IMR-90 (cell line): Measurements from ENCODE around the gene TMEM63C. TPM values are rescaled to one million over a fixed set of nuclear protein-coding genes. Genes with fewer than 3 reads are reported as not detected.

Source experiments
- ATAC-seq: fragments of 200-7000 bp; cut with Tn5 transposase; 2 replicates; pipeline ENCODE4 v1.9.1; 2020; ENCODE audit warnings: low read depth, mild to moderate bottlenecking, moderate library complexity
- BruUV-seq: library from RNA; stranded (reverse); fragments of 400-500 nt; replicated peaks from 2 replicates; lab custom pipeline; 2021; lab: Mats Ljungman, UMichigan
- CTCF ChIA-PET: fragments of 300-600 bp; formaldehyde crosslinking; extraction: SDS; loops from one replicate; lab custom pipeline; 2021; ENCODE audit warnings: antibody characterized with exemption; lab: Yijun Ruan, JAX
- POLR2A ChIA-PET: fragments of 300-600 bp; sonication (Branson Sonifier 250); formaldehyde crosslinking; loops from one replicate; lab custom pipeline; 2022; ENCODE audit warnings: antibody characterized with exemption; ENCODE audit not compliant: unreplicated experiment; lab: Charles Lee
- DNase-seq: peaks from one replicate; pipeline ENCODE4 v3.0.0; 2013
- H2AFZ ChIP-seq: replicated peaks from 2 replicates; pipeline ENCODE3; 2013; ENCODE audit warnings: low read length, mild to moderate bottlenecking; ENCODE audit not compliant: poor library complexity
- H2AK5ac ChIP-seq: 2 replicates; pipeline ENCODE4 v1.6.1; 2013; ENCODE audit warnings: low read depth, low read length, inconsistent platforms
- H2AK9ac ChIP-seq: replicated peaks from 2 replicates; pipeline ENCODE3; 2013; ENCODE audit warnings: mild to moderate bottlenecking, low read depth, low read length, moderate library complexity; ENCODE audit not compliant: poor library complexity
- H2BK120ac ChIP-seq: 2 replicates; pipeline ENCODE4 v1.6.1; 2013; ENCODE audit warnings: low read depth, low read length, inconsistent platforms
- H2BK15ac ChIP-seq: 3 replicates; pipeline ENCODE4 v1.6.1; 2013; ENCODE audit warnings: low read depth, low read length, inconsistent platforms
- H2BK20ac ChIP-seq: 2 replicates; pipeline ENCODE4 v1.6.1; 2013; ENCODE audit warnings: low read depth, mild to moderate bottlenecking, inconsistent platforms, low read length, moderate library complexity
- H2BK5ac ChIP-seq: 2 replicates; pipeline ENCODE4 v1.6.1; 2013; ENCODE audit warnings: mild to moderate bottlenecking, low read depth, low read length, inconsistent platforms; ENCODE audit not compliant: poor library complexity, severe bottlenecking
- H3K14ac ChIP-seq: replicated peaks from 2 replicates; pipeline ENCODE4 v1.6.1; 2013; ENCODE audit warnings: low read depth, low read length, inconsistent platforms
- H3K18ac ChIP-seq: 2 replicates; pipeline ENCODE4 v1.6.1; 2013; ENCODE audit warnings: low read depth, low read length, control low read depth
- H3K23ac ChIP-seq: 2 replicates; pipeline ENCODE4 v1.6.1; 2013; ENCODE audit warnings: low read depth, low read length, inconsistent platforms
- H3K27ac ChIP-seq: 2 replicates; pipeline ENCODE4 v1.5.1; 2013; ENCODE audit warnings: mild to moderate bottlenecking, control low read depth, low read length; ENCODE audit not compliant: insufficient read depth
- H3K27me3 ChIP-seq: 2 replicates; pipeline ENCODE4 v1.6.1; 2013; ENCODE audit warnings: low read length; ENCODE audit not compliant: control insufficient read depth, insufficient read depth
- H3K36me3 ChIP-seq: 2 replicates; pipeline ENCODE4 v1.6.1; 2013; ENCODE audit warnings: low read length, mixed read lengths; ENCODE audit not compliant: control insufficient read depth, insufficient read depth
- H3K4ac ChIP-seq: 2 replicates; pipeline ENCODE4 v1.6.1; 2013; ENCODE audit warnings: low read depth, low read length, inconsistent platforms
- H3K4me1 ChIP-seq: 2 replicates; pipeline ENCODE4 v1.6.1; 2013; ENCODE audit warnings: low read length, mixed read lengths; ENCODE audit not compliant: control insufficient read depth, insufficient read depth
- H3K4me2 ChIP-seq: 2 replicates; pipeline ENCODE4 v1.6.1; 2013; ENCODE audit warnings: low read depth, mild to moderate bottlenecking, control low read depth, low read length, moderate library complexity
- H3K4me3 ChIP-seq: 2 replicates; pipeline ENCODE4 v1.5.1; 2013; ENCODE audit warnings: low read depth, mild to moderate bottlenecking, control low read depth, low read length, moderate library complexity; ENCODE audit not compliant: insufficient read depth
- H3K56ac ChIP-seq: 2 replicates; pipeline ENCODE4 v1.6.1; 2013; ENCODE audit warnings: low read length, inconsistent platforms; ENCODE audit not compliant: insufficient read depth; ENCODE audit errors: extremely low read depth
- H3K79me1 ChIP-seq, 2 experiments: 2 replicates each; pipeline ENCODE4 v1.6.1; 2013; ENCODE audit warnings: low read length in 2 of 2, inconsistent platforms in 1 of 2, low read depth in 1 of 2
- H3K9ac ChIP-seq: 2 replicates; pipeline ENCODE4 v1.6.1; 2013; ENCODE audit warnings: low read depth, low read length, control low read depth
- H3K9me1 ChIP-seq: 2 replicates; pipeline ENCODE4 v1.6.1; 2013; ENCODE audit warnings: low read length, inconsistent platforms; ENCODE audit not compliant: insufficient read depth
- H3K9me3 ChIP-seq: 2 replicates; pipeline ENCODE4 v1.6.1; 2013; ENCODE audit warnings: low read length; ENCODE audit not compliant: control insufficient read depth, insufficient read depth
- H4K20me1 ChIP-seq: 2 replicates; pipeline ENCODE4 v1.6.1; 2013; ENCODE audit warnings: low read length, inconsistent platforms; ENCODE audit not compliant: insufficient read depth
- H4K5ac ChIP-seq: 2 replicates; pipeline ENCODE4 v1.6.1; 2013; ENCODE audit warnings: mild to moderate bottlenecking, low read depth, low read length, control low read depth
- H4K8ac ChIP-seq, 2 experiments: 2 replicates each; pipeline ENCODE4 v1.6.1; 2013; ENCODE audit warnings: low read depth in 2 of 2, low read length in 2 of 2, control low read depth in 1 of 2, inconsistent platforms in 1 of 2
- H4K91ac ChIP-seq: 2 replicates; pipeline ENCODE4 v1.6.1; 2013; ENCODE audit warnings: low read depth, low read length, inconsistent platforms; ENCODE audit not compliant: insufficient read depth
- BHLHE40 ChIP-seq: fragments of 150-350 bp; IDR thresholded peaks from 2 replicates; pipeline ENCODE4 v1.6.1; 2016; ENCODE audit warnings: mild to moderate bottlenecking, low read depth, low read length
- CEBPB ChIP-seq: IDR thresholded peaks from 2 replicates; pipeline ENCODE4 v1.6.1; 2012; ENCODE audit warnings: low read depth, low read length, improper control_type of control experiment
- CHD1 ChIP-seq: IDR thresholded peaks from 2 replicates; pipeline ENCODE4 v1.6.1; 2012; ENCODE audit warnings: low read depth, low read length, improper control_type of control experiment
- CTCF ChIP-seq: conservative IDR thresholded peaks from 2 replicates; pipeline ENCODE4 v1.5.1; 2012; ENCODE audit warnings: mild to moderate bottlenecking, low read depth, low read length, improper control_type of control experiment
- ELK1 ChIP-seq: fragments of 150-350 bp; IDR thresholded peaks from 2 replicates; pipeline ENCODE4 v1.6.1; 2016; ENCODE audit warnings: low read depth, mild to moderate bottlenecking, low read length, moderate library complexity, borderline replicate concordance
- FOS ChIP-seq: fragments of 150-350 bp; IDR thresholded peaks from 2 replicates; pipeline ENCODE4 v1.6.1; 2016; ENCODE audit warnings: low read depth, low read length
- MAFK ChIP-seq: IDR thresholded peaks from 2 replicates; pipeline ENCODE4 v1.6.1; 2012; ENCODE audit warnings: low read depth, low read length, improper control_type of control experiment
- NFE2L2 ChIP-seq: fragments of 150-350 bp; IDR thresholded peaks from 2 replicates; pipeline ENCODE4 v1.6.1; 2016; ENCODE audit warnings: low read depth, mild to moderate bottlenecking, low read length
- POLR2A ChIP-seq: IDR thresholded peaks from 2 replicates; pipeline ENCODE4 v1.6.1; 2012; ENCODE audit warnings: mild to moderate bottlenecking, low read depth, low read length
- RAD21 ChIP-seq: IDR thresholded peaks from 2 replicates; pipeline ENCODE4 v1.6.1; 2012; ENCODE audit warnings: low read length, improper control_type of control experiment
- RCOR1 ChIP-seq: IDR thresholded peaks from 2 replicates; pipeline ENCODE4 v1.6.1; 2012; ENCODE audit warnings: mild to moderate bottlenecking, low read length, improper control_type of control experiment; ENCODE audit not compliant: insufficient replicate concordance
- RFX5 ChIP-seq: IDR thresholded peaks from 2 replicates; pipeline ENCODE4 v1.8.0; 2012; ENCODE audit warnings: low read depth, mild to moderate bottlenecking, low read length, moderate library complexity
- USF2 ChIP-seq: fragments of 150-350 bp; IDR thresholded peaks from 2 replicates; pipeline ENCODE4 v1.6.1; 2017; ENCODE audit warnings: mild to moderate bottlenecking, antibody characterized with exemption, low read length, low read depth
- WGBS, 2 experiments: methylation state at CpG; one replicate each; pipeline versions ENCODE4 v1.1.5 to v1.1.7; 2013; ENCODE audit warnings: missing lambda C conversion rate in 2 of 2; ENCODE audit not compliant: insufficient read length in 1 of 2; ENCODE audit errors: extremely low coverage in 2 of 2; 5-methylcytosine and 5-hydroxymethylcytosine counted together
- dilution Hi-C: fragments of 300-500 bp; cut with HindIII; formaldehyde crosslinking; loops from one replicate; pipeline ENCODE4 v1.14.3; 2018; ENCODE audit warnings: low sequenced_read_pairs; ENCODE audit not compliant: unreplicated experiment
- in situ Hi-C: fragments of 300-500 bp; cut with MboI; formaldehyde crosslinking; loops from 3 replicates; pipeline ENCODE4 v1.14.3; 2019; ENCODE audit warnings: low sequenced_read_pairs, inconsistent platforms, mixed read lengths
- intact Hi-C: fragments of 100-400 bp; cut with micrococcal nuclease; formaldehyde crosslinking; loops from 2 replicates; pipeline ENCODE4 v1.10.0; 2022
- polyA plus RNA-seq, 3 experiments: library from polyadenylated mRNA; depleted of rRNA; stranded (reverse); fragments of >200 nt; gene quantifications; 2 replicates each; pipeline ENCODE4 v1.2.3, GENCODE V29; 2012; ENCODE audit warnings: low replicate concordance in 1 of 3
- total RNA-seq: library from RNA; depleted of rRNA; stranded (reverse); fragments of >200 nt; gene quantifications from 2 replicates; pipeline ENCODE4 v1.2.3, GENCODE V29; 2012

The TMEM63C gene
- total and polyA plus RNA-seq, 2 of the 4 experiments (the other 2 are of a cell fraction) = under 0.01 TPM; not detected in 1

GRCh38 chr14:77231721-77232120 lies 50.1 kb downstream of the TMEM63C start:
- CTCF ChIA-PET = no interaction called here
- in situ Hi-C loops (no loop called here), intact Hi-C loops (no loop called here), dilution Hi-C loops (no loop called here)
- BruUV-seq = no TSS peak
- ATAC-seq (no peak), DNase-seq (no peak)
- no peaks in the 10 kb centered on the region for H3K4me1 ChIP-seq
- H3K9ac ChIP-seq = no peak overlapping the region
- H4K20me1 ChIP-seq = no peaks in the 10 kb centered on the region
- H2AK9ac ChIP-seq = no peak overlapping the region
- no peak overlapping the region for H2BK120ac ChIP-seq
- TF ChIP-seq CTCF = no peak
- no peak for TF ChIP-seq CHD1
- no peak for TF ChIP-seq RAD21
- no peak for TF ChIP-seq NFE2L2
- no peak for TF ChIP-seq ELK1
- no peak for TF ChIP-seq MAFK
- TF ChIP-seq BHLHE40 = no peak
- no peak for TF ChIP-seq CEBPB
- no peak for TF ChIP-seq FOS
- no peak for TF ChIP-seq RCOR1
- TF ChIP-seq POLR2A = no peak
- no peak for TF ChIP-seq USF2
- TF ChIP-seq RFX5 = no peak
- H3K18ac ChIP-seq = no peak overlapping the region
- WGBS, 2 experiments = 30% methylated on average over 2 of the region's 3 CpGs; no CpG with 5 or more reads in 1 of the 2 experiments
- no peak overlapping the region for H3K4me3 ChIP-seq
- H2BK20ac ChIP-seq = no peak overlapping the region
- H3K27ac ChIP-seq = no peak overlapping the region
- H3K4me2 ChIP-seq = no peak overlapping the region
- H2BK5ac ChIP-seq = no peak overlapping the region
- H3K14ac ChIP-seq = no peak overlapping the region
- H2AFZ ChIP-seq = no peak overlapping the region
- no peak overlapping the region for H2AK5ac ChIP-seq
- H3K9me1 ChIP-seq = no peaks in the 10 kb centered on the region
- no peak overlapping the region for H3K23ac ChIP-seq
- H3K79me1 ChIP-seq = no peaks in the 10 kb centered on the region
- no peak overlapping the region for H3K56ac ChIP-seq
- POLR2A ChIA-PET = no interaction called here
- no peak overlapping the region for H4K5ac ChIP-seq
- no peak overlapping the region for H4K8ac ChIP-seq
- no peaks in the 10 kb centered on the region for H3K36me3 ChIP-seq
- peaks cover 1% of the 10 kb centered on the region; the same call in 1 of the 2 replicates for H3K27me3 ChIP-seq
- H2BK15ac ChIP-seq = no peak overlapping the region
- H3K4ac ChIP-seq = no peak overlapping the region
- H3K9me3 ChIP-seq = no peaks in the 10 kb centered on the region
- no peak overlapping the region for H4K91ac ChIP-seq
